Measurements from ENCODE around the gene MREG.

DNA sequence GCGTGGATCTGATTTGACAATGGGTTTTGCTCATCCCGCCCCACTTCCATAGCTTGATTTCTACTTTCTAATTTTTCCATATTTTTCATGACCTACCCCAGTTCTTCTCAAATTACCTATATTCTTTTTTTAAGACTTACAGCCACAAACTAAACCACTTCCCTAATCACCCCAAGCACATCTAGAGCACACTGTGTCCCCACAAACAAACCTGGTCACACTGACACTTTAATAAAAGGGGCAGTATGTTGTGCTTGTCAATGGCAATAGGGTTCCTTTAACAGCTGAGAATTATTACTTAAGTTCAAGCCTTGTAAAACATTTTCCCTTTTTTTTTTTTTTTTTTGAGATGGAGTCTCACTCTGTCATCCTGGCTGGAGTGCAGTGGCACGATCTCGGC lies 47.1 kb downstream of the MREG start:
- no peak for TF ChIP-seq EP300 (IDR thresholded peaks at IDR 0.05)
- TF ChIP-seq, protein P1, sequence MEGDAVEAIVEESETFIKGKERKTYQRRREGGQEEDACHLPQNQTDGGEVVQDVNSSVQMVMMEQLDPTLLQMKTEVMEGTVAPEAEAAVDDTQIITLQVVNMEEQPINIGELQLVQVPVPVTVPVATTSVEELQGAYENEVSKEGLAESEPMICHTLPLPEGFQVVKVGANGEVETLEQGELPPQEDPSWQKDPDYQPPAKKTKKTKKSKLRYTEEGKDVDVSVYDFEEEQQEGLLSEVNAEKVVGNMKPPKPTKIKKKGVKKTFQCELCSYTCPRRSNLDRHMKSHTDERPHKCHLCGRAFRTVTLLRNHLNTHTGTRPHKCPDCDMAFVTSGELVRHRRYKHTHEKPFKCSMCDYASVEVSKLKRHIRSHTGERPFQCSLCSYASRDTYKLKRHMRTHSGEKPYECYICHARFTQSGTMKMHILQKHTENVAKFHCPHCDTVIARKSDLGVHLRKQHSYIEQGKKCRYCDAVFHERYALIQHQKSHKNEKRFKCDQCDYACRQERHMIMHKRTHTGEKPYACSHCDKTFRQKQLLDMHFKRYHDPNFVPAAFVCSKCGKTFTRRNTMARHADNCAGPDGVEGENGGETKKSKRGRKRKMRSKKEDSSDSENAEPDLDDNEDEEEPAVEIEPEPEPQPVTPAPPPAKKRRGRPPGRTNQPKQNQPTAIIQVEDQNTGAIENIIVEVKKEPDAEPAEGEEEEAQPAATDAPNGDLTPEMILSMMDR (IDR thresholded peaks at IDR 0.05), result no peak
